Activated CD8-positive, alpha-beta memory T cell treated with anti-CD3 and anti-CD28 coated beads for 1 hour (primary cell): ENCODE data around the gene AHNAK.
"Not testable (repeated sequence)": the region's sequence is repeated elsewhere in the genome, so short reads cannot be mapped to it uniquely, and the experiment has no call there.

ENCODE experiments used
- DNase-seq, 2 donors: peaks; one replicate each; pipeline ENCODE4 v3.0.0-alpha.2; 2020; ENCODE audit warnings: low read depth in 1 of 2; ENCODE audit errors: extremely low read depth in 1 of 2

The AHNAK gene, protein sequence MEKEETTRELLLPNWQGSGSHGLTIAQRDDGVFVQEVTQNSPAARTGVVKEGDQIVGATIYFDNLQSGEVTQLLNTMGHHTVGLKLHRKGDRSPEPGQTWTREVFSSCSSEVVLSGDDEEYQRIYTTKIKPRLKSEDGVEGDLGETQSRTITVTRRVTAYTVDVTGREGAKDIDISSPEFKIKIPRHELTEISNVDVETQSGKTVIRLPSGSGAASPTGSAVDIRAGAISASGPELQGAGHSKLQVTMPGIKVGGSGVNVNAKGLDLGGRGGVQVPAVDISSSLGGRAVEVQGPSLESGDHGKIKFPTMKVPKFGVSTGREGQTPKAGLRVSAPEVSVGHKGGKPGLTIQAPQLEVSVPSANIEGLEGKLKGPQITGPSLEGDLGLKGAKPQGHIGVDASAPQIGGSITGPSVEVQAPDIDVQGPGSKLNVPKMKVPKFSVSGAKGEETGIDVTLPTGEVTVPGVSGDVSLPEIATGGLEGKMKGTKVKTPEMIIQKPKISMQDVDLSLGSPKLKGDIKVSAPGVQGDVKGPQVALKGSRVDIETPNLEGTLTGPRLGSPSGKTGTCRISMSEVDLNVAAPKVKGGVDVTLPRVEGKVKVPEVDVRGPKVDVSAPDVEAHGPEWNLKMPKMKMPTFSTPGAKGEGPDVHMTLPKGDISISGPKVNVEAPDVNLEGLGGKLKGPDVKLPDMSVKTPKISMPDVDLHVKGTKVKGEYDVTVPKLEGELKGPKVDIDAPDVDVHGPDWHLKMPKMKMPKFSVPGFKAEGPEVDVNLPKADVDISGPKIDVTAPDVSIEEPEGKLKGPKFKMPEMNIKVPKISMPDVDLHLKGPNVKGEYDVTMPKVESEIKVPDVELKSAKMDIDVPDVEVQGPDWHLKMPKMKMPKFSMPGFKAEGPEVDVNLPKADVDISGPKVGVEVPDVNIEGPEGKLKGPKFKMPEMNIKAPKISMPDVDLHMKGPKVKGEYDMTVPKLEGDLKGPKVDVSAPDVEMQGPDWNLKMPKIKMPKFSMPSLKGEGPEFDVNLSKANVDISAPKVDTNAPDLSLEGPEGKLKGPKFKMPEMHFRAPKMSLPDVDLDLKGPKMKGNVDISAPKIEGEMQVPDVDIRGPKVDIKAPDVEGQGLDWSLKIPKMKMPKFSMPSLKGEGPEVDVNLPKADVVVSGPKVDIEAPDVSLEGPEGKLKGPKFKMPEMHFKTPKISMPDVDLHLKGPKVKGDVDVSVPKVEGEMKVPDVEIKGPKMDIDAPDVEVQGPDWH (N-terminal part only)

DNA sequence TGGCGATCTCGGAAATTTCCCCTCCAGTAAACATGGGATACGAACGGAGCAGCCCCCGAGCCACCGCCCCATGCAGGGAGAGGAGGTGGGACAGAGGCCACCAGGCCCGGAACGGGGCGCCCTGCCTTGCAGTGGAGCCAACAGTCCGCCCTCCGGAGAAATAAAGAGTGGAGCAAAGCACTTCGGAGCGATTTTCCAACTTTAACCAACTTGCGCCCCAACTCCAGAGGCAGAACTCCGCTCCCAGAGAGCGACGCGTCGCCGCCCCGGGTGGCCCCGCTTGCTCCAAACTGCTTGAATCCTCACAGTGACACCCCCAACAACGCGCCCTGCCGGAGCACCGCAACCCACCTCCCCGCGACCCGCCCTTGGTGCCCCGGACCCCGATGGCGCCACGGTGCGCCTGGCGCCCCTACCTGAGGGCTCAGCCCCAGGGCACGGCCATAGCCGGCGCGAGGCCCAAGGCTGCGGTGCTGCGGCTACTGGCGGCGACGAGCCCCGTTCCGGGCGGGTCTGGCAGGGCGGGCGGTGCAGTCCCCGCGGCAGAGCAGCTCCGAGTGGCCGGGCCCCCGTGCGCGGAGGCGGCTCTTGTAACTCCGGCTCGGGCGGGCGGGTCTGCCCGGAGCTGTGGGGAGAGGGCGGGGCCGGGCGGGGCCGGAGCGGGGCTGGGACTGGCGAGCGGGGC lies at the start of gene AHNAK:
Gene AHNAK (minus strand): TSS at position 563 of the 685 bp plus-strand sequence. CDS start 10,708 bp downstream, outside the sequence.
- DNase-seq = peak in 1 of 2 donors; percentile 63

DNA sequence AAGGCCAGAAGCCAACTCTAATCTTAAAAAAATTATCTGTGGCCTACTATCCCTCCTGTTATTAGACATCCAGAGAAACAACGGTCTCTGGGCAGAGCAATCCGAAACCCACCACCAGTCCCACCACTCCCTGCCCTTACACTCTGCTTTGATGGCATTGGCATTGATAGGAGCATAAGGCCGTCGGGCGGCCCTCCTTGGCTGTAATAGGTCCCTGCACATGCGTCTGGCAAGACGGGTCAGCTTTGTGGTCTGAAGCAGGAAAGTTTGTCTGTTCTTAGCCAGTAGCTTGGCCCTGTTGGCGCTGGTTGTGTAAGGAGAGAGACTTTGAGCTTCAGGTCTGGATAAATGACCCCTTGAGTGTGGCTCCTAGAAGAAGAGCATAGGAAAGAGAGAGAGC lies 48.5 kb upstream of the AHNAK start:
- no peak for DNase-seq

DNA sequence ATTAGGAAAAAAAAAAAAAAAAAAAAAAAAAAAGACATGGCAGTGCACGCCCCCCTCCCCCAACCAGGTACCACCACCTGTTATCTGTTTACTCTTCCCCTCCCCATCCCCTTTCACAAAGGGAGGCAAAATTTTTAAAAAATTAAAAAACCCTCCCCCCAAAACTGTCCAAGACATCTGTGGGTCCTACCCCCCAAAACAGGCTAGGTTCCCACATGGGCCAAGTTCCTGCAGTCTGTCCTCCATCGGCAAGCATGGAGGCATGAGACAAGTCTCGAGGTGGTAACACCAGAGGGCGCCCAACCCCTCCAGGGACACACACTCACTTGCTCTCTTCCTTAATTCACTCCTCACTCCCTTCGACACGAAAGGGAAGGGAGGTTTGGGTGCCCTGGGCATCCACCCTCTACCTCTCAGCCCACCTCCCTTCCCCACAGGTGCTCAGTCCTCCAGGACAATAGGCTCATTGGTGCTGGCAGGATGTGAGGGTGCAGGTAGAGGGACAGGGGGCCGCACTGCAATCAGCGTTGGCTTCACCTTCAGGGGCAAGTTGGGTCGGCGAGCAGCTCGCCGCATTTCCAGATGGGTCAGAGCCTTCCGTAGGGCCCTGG lies 46.9 kb upstream of the AHNAK start:
- DNase-seq = peak in 1 of 2 donors; percentile 64

DNA sequence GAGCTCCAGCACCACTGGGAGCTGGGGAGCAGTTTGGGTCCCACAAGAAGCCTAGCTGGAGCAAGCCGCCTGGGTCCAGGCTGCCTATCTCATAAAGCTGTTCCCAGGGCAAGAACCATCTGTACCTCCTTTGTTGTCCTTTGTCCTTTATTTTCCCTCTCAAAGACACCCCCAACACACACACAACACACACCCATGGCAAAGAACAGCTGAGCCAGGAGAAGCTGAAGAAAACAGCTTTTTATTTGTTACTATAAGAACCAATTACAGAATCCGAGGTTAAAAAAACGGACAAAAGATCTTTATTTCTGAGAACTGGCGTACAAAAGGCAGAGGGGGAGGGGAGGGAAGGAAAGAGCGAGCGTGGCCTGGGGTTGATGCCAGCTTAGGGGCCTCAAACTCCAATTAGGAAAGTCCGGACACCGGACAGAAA lies 46.4 kb upstream of the AHNAK start:
- no peak for DNase-seq

DNA sequence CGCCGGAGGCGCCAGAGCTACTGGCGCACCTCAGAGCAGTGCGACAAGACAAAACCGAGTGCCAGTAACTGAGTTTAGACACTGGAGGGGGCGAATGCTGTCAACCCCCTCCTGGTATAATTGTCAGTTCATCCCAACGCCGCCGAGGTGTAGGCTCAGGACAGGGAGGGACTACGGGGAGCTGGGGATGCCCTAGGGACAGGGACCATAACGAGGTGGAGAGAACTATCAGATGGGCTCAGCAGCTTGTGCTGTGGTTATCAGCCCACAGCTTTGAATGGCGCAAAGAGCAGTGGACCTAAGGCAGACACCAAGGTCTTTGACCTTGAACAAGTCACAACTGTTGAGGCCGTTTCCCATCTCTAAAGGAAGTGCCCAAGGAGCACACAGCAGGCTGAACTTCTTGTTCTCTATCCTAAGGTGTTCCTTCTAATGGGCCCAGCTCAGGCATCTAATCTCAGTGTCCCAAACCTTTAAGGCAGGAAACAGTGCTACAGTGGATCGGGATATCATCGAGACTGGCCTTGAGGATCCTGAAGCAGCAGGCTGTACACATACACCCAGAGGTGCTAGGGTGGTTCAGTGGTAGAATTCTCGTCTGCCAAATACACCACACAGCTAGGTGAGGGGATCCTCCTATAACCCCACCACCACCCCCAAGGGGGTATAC lies 45.7 kb upstream of the AHNAK start:
- DNase-seq = no peak

DNA sequence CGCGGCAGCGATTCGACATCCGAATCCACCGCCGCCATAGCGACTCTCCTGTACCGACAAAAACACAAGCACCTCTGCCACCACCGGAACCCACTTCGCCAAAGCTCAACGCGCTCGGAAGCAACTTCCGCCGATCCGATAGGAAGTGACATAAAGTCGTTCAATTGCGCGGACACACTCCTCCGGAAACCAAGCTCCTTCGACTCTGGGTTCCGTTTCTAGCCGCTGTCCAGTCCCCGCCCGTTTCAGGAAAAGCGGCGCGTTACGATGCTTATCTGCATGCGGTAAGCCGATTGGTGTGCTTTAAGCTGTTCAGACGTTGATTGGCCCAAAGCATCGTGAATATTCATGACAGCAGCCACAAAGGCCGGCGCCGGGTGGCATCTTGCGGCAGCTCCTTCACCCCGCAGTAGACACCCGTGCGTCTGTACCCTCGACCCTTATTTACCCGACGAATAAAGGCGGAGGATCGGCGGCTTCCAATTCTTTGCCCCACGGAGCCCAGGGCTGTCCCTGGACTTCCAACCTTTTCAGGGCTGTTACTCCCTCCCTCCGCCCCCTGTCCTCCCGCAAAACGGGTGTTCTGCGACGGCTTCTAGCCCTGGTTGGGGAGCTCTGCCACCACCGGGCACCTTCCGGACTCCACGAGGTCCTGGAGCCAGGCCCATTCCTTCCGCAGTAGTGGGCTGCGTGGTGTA lies 45.0 kb upstream of the AHNAK start, which contains the start of gene TUT1:
Gene TUT1 (minus strand): TSS at position 76 of the 698 bp plus-strand sequence. CDS start 38 bp downstream, at position 38.
- DNase-seq = peak; percentile 85 to 95

DNA sequence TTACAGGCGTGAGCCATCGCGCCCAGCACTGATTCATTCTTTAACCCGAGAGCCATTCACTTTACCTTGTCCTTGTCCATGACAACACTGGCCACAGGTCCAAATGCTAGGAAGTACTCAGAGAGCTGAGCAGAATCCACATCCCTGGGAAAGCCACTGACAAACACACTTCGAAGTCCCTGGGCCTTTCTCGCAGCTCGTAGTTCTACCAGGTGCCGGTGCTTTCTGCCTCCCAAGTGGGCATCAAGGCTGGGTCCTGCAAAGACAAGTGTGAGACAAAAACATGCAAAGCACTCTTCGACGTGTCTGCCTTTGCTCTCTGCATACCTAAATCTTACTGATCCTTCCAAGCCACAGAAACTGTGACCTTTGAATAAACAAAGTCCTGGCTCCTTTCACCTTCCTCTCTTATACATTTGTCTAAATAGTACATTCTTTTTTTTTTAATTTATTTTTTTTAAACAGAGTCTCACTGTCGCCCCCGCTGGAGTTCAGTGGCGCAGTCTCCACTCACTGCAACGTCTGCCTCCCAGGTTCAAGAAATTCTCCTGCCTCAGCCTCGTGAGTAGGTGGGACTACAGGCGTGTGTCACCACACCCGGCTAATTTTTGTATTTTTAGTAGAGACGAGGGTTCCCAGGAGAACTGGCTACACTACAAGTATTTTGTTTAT lies 42.5 kb upstream of the AHNAK start:
- no peak for DNase-seq

DNA sequence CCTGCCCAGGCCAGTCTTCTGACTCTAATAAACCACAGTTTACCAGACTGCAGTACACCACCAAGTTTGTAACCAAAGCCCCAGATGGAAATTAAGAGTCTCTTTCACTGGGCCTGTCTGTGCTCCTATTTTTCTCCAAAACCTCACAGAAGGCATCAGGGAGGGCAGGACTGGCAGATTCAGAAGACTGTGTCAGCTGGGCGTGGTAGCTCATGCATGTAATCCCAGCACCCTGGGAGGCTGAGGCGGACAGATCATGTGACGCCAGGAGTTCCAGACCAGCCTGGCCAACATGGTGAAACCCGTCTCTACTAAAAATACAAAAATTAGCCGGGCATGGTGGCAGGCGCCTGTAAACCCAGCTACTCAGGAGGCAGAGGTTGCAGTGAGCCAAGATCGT lies 38.8 kb upstream of the AHNAK start:
- DNase-seq = not testable (repeated sequence)

DNA sequence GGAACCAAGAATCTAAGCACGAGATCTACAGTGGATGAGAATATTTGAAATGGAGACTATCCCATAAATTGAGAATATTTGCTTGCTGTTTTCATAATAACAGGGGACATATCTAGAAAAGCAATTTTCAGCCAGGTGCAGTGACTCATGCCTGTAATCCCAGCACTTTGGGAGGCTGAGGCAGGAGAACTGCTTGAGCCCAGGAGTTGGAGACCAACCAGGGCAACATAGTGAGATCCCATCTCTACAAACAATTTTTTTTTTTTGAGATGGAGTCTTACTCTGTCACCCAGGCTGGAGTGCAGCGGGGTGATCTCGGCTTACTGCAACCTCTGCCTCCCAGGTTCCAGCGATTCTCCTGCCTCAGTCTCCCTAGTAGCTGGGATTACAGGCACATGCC lies 35.1 kb upstream of the AHNAK start:
- not testable (repeated sequence) for DNase-seq

DNA sequence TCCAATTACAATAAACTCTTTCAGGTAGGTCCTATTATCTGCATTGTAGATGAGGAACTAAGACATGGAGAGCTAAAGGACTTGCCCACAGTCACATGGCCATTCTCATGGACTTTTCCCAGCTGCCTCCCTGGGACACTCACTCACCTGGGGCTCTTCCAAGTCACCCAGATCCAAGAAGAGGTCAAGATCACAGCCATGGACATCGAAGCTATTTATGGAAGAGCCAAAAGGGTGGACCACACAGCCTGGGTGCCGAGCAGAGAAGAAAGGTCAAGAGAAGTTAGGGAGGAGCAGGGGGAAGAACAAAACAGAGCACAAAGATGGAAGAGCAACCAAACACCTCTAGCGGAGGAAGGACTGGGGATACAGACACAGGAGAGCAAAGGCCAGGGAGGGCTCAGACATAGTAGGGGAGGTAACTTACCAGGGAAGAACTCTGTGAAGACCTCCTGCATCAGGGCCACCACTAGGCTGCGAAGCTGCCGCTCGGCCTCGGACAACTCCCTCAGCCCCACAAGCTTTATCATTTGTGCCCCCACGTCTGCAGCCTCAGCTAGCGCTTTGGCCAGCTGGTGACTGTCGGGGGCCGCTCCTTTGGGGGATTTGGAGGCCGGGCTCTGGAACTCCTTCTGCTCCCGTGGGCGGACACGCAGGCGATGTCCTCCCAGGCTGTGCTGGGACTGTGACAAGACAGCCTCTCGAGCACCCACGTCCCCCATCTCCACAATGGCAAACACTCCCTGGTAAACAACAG lies 34.5 kb upstream of the AHNAK start:
- DNase-seq = no peak

DNA sequence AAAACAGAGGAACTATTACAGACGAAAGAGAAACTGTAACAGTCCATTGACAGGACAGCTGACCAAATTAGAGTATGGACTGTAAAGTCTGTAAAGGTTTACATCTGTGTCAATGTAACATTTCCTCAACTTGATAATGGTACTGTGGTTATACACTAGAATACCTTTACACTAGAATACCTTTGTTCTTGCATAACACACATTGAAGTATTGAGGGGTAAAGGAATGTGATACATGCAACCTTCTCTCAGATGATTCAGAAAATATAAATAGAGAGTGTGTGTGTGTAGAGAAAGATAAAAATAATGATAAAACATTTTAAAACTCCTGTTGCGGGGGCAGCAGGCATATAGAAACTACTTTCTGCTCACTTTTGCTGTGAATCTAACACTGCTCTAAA lies 32.6 kb upstream of the AHNAK start:
- no peak for DNase-seq

DNA sequence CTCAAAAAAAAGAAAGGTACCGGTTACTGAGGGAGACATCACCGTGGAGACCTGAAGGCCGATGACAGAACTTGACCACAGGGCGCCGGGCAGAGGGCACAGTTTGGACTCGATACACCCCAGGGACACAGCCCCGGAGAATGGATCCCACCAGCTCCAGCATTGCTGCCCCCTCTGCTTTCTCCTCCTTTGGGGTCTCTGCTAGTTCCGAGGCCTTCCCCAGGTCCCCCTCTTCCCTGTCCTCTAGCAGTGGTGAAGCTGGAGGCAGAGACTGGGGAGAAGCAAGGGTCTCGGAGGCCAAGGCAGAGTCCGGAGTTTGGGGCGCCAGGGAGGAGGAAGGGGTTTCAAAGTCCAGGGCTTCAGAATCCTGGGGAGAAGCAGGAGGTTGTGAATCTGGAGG lies 31.9 kb upstream of the AHNAK start:
- no peak for DNase-seq

DNA sequence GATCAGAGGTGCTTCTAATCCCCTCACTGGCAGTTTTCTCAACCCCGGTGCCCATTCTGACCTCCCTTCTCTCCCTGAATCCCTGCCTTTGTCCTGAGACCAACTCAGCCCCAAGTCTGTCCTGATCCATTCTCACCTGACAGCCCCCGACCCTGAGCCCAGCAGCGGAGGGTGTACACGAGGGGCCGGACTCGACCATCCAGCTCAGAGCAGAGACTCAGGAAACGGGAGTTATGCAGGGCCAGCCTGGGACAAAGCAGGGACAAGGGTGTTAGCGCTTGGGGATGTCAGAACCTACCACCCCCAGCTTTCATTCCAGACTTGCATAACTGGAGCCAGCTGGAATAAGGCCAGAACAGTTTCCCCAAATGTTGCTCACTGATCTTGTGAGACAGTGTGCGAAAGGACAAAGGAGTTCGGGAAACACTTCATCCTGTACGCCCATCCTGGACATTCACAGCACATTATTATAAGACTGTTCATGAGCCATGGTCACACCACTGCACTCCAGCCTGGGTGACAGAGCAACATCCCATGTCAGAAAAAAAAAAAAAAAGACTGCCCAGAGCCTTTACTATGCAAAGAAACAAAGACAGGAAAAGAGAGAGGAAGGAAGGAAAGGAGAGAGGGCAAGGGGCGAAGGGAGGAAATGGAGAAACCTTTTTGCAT lies 30.6 kb upstream of the AHNAK start:
- no peak for DNase-seq

DNA sequence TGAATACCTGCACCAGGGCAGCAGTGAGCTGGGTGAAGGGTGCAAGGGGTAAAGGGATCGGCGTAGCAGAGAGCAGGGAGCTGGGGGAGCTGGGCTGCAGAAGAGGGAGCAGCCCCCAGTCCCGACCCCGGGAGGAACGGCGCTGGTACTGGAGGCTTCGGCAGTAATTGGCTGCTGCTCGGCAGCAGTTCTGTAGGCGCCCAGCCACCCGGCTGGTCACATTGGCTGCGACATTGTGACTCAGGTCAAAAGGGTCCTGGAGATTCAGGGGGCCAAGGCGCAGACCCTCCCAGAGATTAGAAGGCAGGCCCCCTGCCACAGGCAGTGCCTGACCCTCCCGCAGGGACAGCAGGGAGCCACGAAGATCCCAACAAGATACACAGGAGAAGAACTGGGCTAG lies 29.2 kb upstream of the AHNAK start:
- DNase-seq = no peak

DNA sequence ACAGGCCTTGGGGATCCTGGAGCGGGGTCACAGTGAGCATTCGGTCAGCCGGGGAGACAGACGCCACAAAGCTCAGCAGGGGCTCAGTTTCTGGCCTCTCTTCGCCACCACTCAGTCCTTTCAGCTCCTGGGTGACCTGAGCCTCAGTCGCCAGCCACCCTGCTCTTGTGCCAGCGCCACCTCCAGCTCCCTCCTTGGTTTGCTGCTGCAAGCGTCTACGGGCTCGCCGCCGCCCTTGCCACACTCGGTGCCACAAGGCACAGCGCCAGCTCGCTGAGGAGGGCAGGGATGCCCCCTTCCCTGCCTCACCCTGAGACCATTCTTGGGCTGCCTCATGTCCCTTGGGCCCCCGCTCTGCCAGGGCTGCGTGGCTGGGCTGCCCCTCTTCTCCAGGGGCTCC lies 28.6 kb upstream of the AHNAK start:
- no peak for DNase-seq

DNA sequence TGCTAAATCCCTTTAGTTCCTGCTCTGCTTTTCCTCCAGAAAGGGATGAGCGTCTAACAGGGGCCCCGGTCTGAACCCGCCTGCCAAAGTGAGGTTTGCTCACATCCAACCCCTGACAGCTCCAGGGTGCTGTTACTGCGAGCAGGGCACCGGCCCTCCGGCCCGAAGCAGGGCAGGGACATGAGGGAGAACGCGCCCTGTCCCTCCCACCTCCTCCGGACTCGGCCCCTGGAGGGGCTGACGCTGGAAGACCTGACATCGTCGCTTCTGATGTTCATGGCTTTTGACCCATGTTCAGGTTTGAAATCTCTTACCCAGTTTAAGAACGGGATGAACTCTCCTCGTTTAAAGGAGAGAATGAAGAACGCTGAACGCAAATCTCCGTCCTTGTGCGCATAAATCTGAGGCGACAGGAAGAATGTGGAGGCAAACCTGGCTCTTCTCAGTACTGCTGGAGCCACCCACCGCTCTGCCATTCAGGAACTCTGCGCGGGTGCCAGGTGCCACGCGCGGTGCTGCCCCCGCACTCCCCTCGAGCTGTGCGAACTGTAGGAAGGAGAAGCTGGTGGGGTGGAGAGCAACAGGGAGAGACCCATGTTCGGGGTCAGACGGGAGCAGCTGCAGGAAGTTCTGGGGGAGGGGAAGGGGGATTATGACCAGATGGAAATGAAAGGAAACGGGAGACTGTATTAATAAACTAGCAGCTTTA lies 27.9 kb upstream of the AHNAK start:
- no peak for DNase-seq
